GM23338 (cell line): ENCODE data around the gene S100A14. TPM values are rescaled to one million over a fixed set of nuclear protein-coding genes. Genes with fewer than 3 reads are reported as not detected.

ENCODE experiments used
- CREB1 ChIP-seq: fragments of 250-450 bp; sonication (Bioruptor Pico); IDR thresholded peaks from 2 replicates; pipeline ENCODE4 v1.5.0; 2020; ENCODE audit warnings: low read depth, mild to moderate bottlenecking, moderate library complexity
- EZH2 ChIP-seq: fragments of 200-600 bp; sonication (generic); IDR thresholded peaks from one replicate; pipeline ENCODE4 v1.8.0; 2017; ENCODE audit warnings: antibody characterized with exemption, mild to moderate bottlenecking, low read depth; ENCODE audit not compliant: unreplicated experiment
- EZH2phosphoT487 ChIP-seq: fragments of 200-600 bp; sonication (generic); IDR thresholded peaks from one replicate; pipeline ENCODE4 v1.8.1; 2018; ENCODE audit warnings: antibody characterized with exemption; ENCODE audit not compliant: unreplicated experiment
- POLR2AphosphoS5 ChIP-seq: IDR thresholded peaks from 2 replicates; pipeline ENCODE4 v1.6.1; 2016; ENCODE audit warnings: antibody characterized with exemption, low read depth
- REST ChIP-seq: IDR thresholded peaks from one replicate; pipeline ENCODE4 v1.6.1; 2018; ENCODE audit warnings: antibody characterized with exemption; ENCODE audit not compliant: unreplicated experiment
- STAT1 ChIP-seq: IDR thresholded peaks from one replicate; pipeline ENCODE4 v1.6.1; 2016; ENCODE audit warnings: antibody characterized with exemption; ENCODE audit not compliant: unreplicated experiment
- ZNF331 ChIP-seq: fragments of 250-450 bp; sonication (Bioruptor Pico); IDR thresholded peaks from 2 replicates; pipeline ENCODE4 v1.5.0; 2020; ENCODE audit warnings: low read depth, mild to moderate bottlenecking, moderate library complexity
- ZNF462 ChIP-seq: fragments of 250-450 bp; sonication (Bioruptor Pico); IDR thresholded peaks from 2 replicates; pipeline ENCODE4 v1.5.0; 2020; ENCODE audit warnings: mild to moderate bottlenecking, moderate library complexity
- polyA plus RNA-seq: library from polyadenylated mRNA; unstranded; fragments of >200 nt; fragmentation: Nextera tagmentation; extraction: Ambion mirVana; gene quantifications from 2 replicates; pipeline ENCODE4 v1.2.1, GENCODE V29; 2016
- total RNA-seq: library from RNA; depleted of rRNA; stranded (reverse); fragments of >200 nt; shearing (Covaris generic); gene quantifications from 2 replicates; pipeline ENCODE4 v1.2.3, GENCODE V29; 2014

S100A14 gene
- total and polyA plus RNA-seq, 2 experiments from 2014 or later = 0.28 to 0.53 TPM

DNA sequence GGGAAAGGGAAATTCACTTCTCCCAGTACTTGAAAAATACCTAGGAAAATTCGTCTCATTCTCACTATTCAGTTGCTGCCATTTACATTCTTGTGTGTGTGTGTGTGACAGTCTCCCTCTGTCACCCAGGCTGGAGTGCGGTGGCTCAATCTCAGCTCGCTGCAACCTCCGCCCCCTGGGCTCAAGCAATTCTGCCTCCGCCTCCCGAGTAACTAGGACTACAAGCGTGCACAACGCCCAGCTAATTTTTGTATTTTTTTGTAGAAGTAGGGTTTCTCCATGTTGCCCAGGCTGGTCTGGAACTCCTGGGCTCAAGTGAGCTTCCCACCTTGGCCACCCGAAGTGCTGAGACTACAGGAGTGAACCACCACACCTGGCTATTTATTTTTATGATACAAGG is 43.5 kb upstream of the S100A14 start (continued):
- TF ChIP-seq ZNF462 (CRISPR knock-in tag) (no peak), ZNF331 (CRISPR knock-in tag) (no peak), REST (no peak), POLR2AphosphoS5 (no peak), EZH2phosphoT487 (no peak), CREB1 (CRISPR knock-in tag) (no peak), EZH2 (no peak), STAT1 (no peak)
